PC-9 (cell line): ENCODE data around the gene XAB2.

Source experiments
- EZH2 ChIP-seq: fragments of 200-600 bp; sonication (generic); IDR thresholded peaks from 2 replicates; pipeline ENCODE4 v1.8.0; 2017; ENCODE audit warnings: antibody characterized with exemption, low read depth
- TF ChIP-seq, protein P1 (sequence below): fragments of 200-600 bp; sonication (generic); conservative IDR thresholded peaks from 2 replicates; pipeline ENCODE4 v1.6.1; 2017; ENCODE audit warnings: mixed run types, antibody characterized with exemption, mild to moderate bottlenecking, moderate library complexity

DNA sequence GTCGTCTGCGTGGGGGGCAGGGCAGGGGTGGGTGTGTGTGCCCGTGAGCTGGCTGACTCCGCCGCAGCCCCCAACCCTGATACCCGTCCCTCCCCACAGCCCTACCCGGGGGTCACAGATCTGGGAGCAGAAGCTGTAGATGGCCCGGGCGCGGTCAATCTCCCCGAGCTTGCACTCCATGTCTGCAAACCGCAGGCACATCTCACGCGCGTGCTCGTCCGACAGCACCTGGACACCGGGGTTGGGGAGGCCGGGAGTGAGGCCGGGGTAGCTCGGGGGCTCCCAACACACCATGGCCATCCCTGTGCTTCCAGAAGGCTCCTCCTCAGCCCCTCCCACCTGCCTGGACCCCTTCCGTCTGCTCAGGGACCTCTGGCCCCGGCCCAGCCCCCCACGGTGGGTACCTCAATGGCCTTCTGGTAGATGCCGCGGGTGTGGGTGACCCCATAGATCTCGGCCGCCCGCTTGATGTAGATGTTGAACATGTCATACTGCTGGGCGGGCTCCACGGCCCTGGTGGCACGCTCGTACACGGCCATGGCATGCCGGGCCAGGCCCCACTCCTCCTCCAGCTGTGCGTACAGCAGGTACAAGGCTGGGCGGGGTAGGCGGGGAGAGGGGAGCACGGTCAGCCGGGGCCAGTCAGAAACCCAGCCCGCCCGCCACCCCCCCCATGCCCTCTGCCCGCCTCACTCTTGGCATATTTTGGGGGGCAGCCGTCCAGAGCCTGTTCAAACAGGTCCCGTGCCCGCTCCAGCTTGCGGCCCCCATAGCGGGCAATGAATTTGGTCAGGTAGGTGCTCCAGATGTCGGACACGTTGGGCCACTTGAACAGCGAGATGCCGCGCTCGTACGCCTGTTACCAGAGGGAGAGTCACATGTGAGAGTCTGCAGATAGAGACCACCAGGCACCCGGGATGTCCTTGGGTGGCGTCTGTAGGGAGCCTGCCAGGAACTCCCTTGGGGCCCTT is 8.6 kb downstream of the XAB2 start:
- no peak for TF ChIP-seq EZH2
- TF ChIP-seq, protein P1, sequence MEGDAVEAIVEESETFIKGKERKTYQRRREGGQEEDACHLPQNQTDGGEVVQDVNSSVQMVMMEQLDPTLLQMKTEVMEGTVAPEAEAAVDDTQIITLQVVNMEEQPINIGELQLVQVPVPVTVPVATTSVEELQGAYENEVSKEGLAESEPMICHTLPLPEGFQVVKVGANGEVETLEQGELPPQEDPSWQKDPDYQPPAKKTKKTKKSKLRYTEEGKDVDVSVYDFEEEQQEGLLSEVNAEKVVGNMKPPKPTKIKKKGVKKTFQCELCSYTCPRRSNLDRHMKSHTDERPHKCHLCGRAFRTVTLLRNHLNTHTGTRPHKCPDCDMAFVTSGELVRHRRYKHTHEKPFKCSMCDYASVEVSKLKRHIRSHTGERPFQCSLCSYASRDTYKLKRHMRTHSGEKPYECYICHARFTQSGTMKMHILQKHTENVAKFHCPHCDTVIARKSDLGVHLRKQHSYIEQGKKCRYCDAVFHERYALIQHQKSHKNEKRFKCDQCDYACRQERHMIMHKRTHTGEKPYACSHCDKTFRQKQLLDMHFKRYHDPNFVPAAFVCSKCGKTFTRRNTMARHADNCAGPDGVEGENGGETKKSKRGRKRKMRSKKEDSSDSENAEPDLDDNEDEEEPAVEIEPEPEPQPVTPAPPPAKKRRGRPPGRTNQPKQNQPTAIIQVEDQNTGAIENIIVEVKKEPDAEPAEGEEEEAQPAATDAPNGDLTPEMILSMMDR, result no peak
